ENCODE measurements around the gene KRTAP10-2. TPM values are rescaled to one million over a fixed set of nuclear protein-coding genes. Genes with fewer than 3 reads are reported as not detected.

The KRTAP10-2 gene
- total and polyA plus RNA-seq, 3 donors from 2014 or later: not detected

GRCh38 chr21:44533121-44533890 lies 18.0 kb downstream of the KRTAP10-2 start:
- intact Hi-C loops (cut with DNase I; ENCODE audit: low total_unique reads): no loop called here
- no peak overlapping the region for H3K27ac ChIP-seq
- H3K36me3 ChIP-seq (ENCODE audit: low read depth, missing control alignments): no peaks in the 10 kb centered on the region
- TF ChIP-seq, protein P1, sequence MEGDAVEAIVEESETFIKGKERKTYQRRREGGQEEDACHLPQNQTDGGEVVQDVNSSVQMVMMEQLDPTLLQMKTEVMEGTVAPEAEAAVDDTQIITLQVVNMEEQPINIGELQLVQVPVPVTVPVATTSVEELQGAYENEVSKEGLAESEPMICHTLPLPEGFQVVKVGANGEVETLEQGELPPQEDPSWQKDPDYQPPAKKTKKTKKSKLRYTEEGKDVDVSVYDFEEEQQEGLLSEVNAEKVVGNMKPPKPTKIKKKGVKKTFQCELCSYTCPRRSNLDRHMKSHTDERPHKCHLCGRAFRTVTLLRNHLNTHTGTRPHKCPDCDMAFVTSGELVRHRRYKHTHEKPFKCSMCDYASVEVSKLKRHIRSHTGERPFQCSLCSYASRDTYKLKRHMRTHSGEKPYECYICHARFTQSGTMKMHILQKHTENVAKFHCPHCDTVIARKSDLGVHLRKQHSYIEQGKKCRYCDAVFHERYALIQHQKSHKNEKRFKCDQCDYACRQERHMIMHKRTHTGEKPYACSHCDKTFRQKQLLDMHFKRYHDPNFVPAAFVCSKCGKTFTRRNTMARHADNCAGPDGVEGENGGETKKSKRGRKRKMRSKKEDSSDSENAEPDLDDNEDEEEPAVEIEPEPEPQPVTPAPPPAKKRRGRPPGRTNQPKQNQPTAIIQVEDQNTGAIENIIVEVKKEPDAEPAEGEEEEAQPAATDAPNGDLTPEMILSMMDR (IDR thresholded peaks at IDR 0.05): no peak
- no peaks in the 10 kb centered on the region for H3K4me1 ChIP-seq
- H3K4me3 ChIP-seq: no peak overlapping the region
- no peak for DNase-seq
- no peaks in the 10 kb centered on the region for H3K27me3 ChIP-seq
- H3K9me3 ChIP-seq: no peaks in the 10 kb centered on the region
- 91 to 92% methylated on average over 35 to 37 of the region's 37 CpGs for WGBS, 2 donors

DNA sequence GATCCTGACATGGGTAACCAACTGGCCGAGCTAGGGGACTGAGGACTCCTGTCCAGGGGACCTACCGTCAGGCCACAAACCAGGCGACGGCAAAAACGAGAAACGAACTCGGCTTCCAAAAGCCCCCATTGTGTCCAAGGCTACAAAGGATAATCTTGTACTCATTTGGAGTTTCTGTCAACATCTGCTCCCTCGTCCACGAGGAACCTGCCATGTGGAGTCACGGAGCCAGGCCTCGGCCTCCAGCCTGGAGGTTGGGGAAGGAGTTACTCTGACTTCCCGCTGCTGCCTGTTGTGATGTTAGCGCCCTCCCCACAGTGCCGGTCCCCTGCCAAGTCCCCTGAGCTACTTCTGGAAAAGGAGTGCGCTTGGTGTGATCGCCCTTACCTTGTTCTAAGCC lies 18.6 kb downstream of the KRTAP10-2 start:
- TF ChIP-seq, protein P1 (IDR thresholded peaks at IDR 0.05): no peak
- TF ChIP-seq POLR2A (IDR thresholded peaks at IDR 0.05): no peak
- no peaks in the 10 kb centered on the region for H3K9me3 ChIP-seq
- no peaks in the 10 kb centered on the region for H3K36me3 ChIP-seq (ENCODE audit: low read depth, missing control alignments)
- no peak for DNase-seq
- H3K4me1 ChIP-seq: no peaks in the 10 kb centered on the region
- 92 to 94% methylated on average over 16 of the region's 16 CpGs for WGBS, 2 donors
- intact Hi-C loops (cut with DNase I; ENCODE audit: low total_unique reads): no loop called here
- H3K27me3 ChIP-seq: no peaks in the 10 kb centered on the region
- H3K4me3 ChIP-seq: no peak overlapping the region
- H3K27ac ChIP-seq: no peak overlapping the region

- no peak overlapping the region for H3K27ac ChIP-seq
- no peak for TF ChIP-seq POLR2A (IDR thresholded peaks at IDR 0.05)
- TF ChIP-seq, protein P1 (IDR thresholded peaks at IDR 0.05): no peak
- no peak overlapping the region for H3K4me3 ChIP-seq
- H3K27me3 ChIP-seq: no peaks in the 10 kb centered on the region
- H3K9me3 ChIP-seq: no peaks in the 10 kb centered on the region
- 71 to 72% methylated on average over 14 to 30 of the region's 30 CpGs for WGBS, 2 donors
- no peaks in the 10 kb centered on the region for H3K4me1 ChIP-seq
- no peaks in the 10 kb centered on the region for H3K36me3 ChIP-seq (ENCODE audit: low read depth, missing control alignments)
- DNase-seq: no peak
- intact Hi-C loops (cut with DNase I; ENCODE audit: low total_unique reads): no loop called here
Measured at GRCh38 chr21:44531606-44532564, 19.4 kb downstream of the KRTAP10-2 start.

GRCh38 chr21:44530903-44531605 lies 20.3 kb downstream of the KRTAP10-2 start:
- intact Hi-C loops (cut with DNase I; ENCODE audit: low total_unique reads): no loop called here
- H3K9me3 ChIP-seq: no peaks in the 10 kb centered on the region
- no peak overlapping the region for H3K27ac ChIP-seq
- H3K27me3 ChIP-seq: no peaks in the 10 kb centered on the region
- no peak for DNase-seq
- no peak overlapping the region for H3K4me3 ChIP-seq
- H3K4me1 ChIP-seq: no peaks in the 10 kb centered on the region
- H3K36me3 ChIP-seq (ENCODE audit: low read depth, missing control alignments): no peaks in the 10 kb centered on the region
- 87 to 91% methylated on average over 14 to 23 of the region's 23 CpGs for WGBS, 2 donors
- TF ChIP-seq POLR2A (IDR thresholded peaks at IDR 0.05): no peak
- TF ChIP-seq, protein P1 (IDR thresholded peaks at IDR 0.05): no peak
